GM12878 (cell line): ENCODE results near the gene CHTOP. TPM values are rescaled to one million over a fixed set of nuclear protein-coding genes. Genes with fewer than 3 reads are reported as not detected.

Experiments used
- ATAC-seq: fragments of 200-7000 bp; cut with Tn5 transposase; 3 replicates; pipeline ENCODE4 v1.9.1; 2020; ENCODE audit warnings: mild to moderate bottlenecking, moderate library complexity
- BruUV-seq: library from RNA; stranded (reverse); fragments of 400-500 nt; replicated peaks from 2 replicates; lab custom pipeline; 2021; lab: Mats Ljungman, UMichigan
- CTCF ChIA-PET: fragments of 300-600 bp; sonication (Branson Sonifier 250); formaldehyde crosslinking; extraction: SDS; loops from one replicate; lab custom pipeline; 2021; ENCODE audit warnings: inconsistent platforms; lab: Yijun Ruan, JAX
- POLR2A ChIA-PET: fragments of 350-600 bp; formaldehyde crosslinking; extraction: SDS; loops from one replicate; lab custom pipeline; 2021; ENCODE audit warnings: inconsistent platforms; lab: Charles Lee
- RAD21 ChIA-PET: fragments of 300-600 bp; sonication (Branson Sonifier 250); formaldehyde crosslinking; loops from one replicate; lab custom pipeline; 2023; ENCODE audit warnings: antibody characterized with exemption; ENCODE audit not compliant: unreplicated experiment; lab: Charles Lee
- SMC1A ChIA-PET: fragments of 300-600 bp; sonication (Branson Sonifier 250); formaldehyde crosslinking; loops from one replicate; lab custom pipeline; 2023; ENCODE audit not compliant: unreplicated experiment, uncharacterized antibody; lab: Charles Lee
- DNase-seq: peaks from one replicate; pipeline ENCODE4 v3.0.0-alpha.2; 2011; ENCODE audit warnings: low read depth, low spot score
- FAIRE-seq: peaks from 3 replicates; lab custom pipeline; 2011; peaks lifted over from hg19 to GRCh38; lab: Jason Lieb, UNC
- H2AFZ ChIP-seq: 2 replicates; pipeline ENCODE4 v1.6.0; 2011; ENCODE audit warnings: low read depth, low read length, control low read depth; ENCODE audit not compliant: control insufficient read depth
- H3K27ac ChIP-seq: 2 replicates; pipeline ENCODE4 v1.5.1; 2011; ENCODE audit warnings: control low read depth; ENCODE audit not compliant: control insufficient read depth, insufficient read depth
- H3K27me3 ChIP-seq, 2 experiments: replicated peaks in 1 of 2; 2 replicates each; pipeline versions ENCODE4 v1.6.0 to v1.6.1; 2011; ENCODE audit warnings: low read length in 1 of 2; ENCODE audit not compliant: control insufficient read depth in 2 of 2, insufficient read depth in 2 of 2
- H3K36me3 ChIP-seq, 2 experiments: 2 replicates each; pipeline ENCODE4 v1.5.1; 2011; ENCODE audit warnings: low read length in 1 of 2; ENCODE audit not compliant: control insufficient read depth in 2 of 2, insufficient read depth in 2 of 2
- H3K4me1 ChIP-seq: 2 replicates; pipeline ENCODE4 v1.6.1; 2011; ENCODE audit warnings: mild to moderate bottlenecking, low read length, moderate library complexity, mixed read lengths; ENCODE audit not compliant: control insufficient read depth, insufficient read depth
- H3K4me2 ChIP-seq: 2 replicates; pipeline ENCODE4 v1.6.0; 2011; ENCODE audit warnings: control low read depth; ENCODE audit not compliant: control insufficient read depth, insufficient read depth
- H3K4me3 ChIP-seq: fragments of 200-600 bp; sonication (generic); 2 replicates; pipeline ENCODE4 v1.5.1; 2016
- H3K79me2 ChIP-seq: 2 replicates; pipeline ENCODE4 v1.6.0; 2011; ENCODE audit warnings: low read length; ENCODE audit not compliant: control insufficient read depth, insufficient read depth
- H3K9ac ChIP-seq: 2 replicates; pipeline ENCODE4 v1.8.0; 2011; ENCODE audit warnings: low read length, control low read depth, mixed read lengths; ENCODE audit not compliant: control insufficient read depth, insufficient read depth
- H3K9me3 ChIP-seq: replicated peaks from 3 replicates; pipeline ENCODE4 v1.5.1; 2011; ENCODE audit warnings: mild to moderate bottlenecking, low read length; ENCODE audit not compliant: control insufficient read depth, insufficient read depth
- H4K20me1 ChIP-seq: 2 replicates; pipeline ENCODE4 v1.6.0; 2011; ENCODE audit not compliant: control insufficient read depth, insufficient read depth
- BHLHE40 ChIP-seq, 2 experiments: fragments of 450-650 bp in 1 of 2; IDR thresholded peaks; 2 replicates each; pipeline ENCODE4 v1.6.1; 2011 to 2017; ENCODE audit warnings: low read depth in 2 of 2, borderline replicate concordance in 1 of 2, improper control_type of control experiment in 1 of 2, low read length in 1 of 2, mild to moderate bottlenecking in 1 of 2
- EED ChIP-seq: sonication (generic); IDR thresholded peaks from 2 replicates; pipeline ENCODE4 v1.6.1; 2016; ENCODE audit warnings: antibody characterized with exemption, low read depth
- KAT2A ChIP-seq: conservative IDR thresholded peaks from 2 replicates; pipeline ENCODE4 v1.6.1; 2011; ENCODE audit warnings: low read depth, low read length; ENCODE audit not compliant: control insufficient read depth
- KLF5 ChIP-seq: fragments of 450-650 bp; IDR thresholded peaks from 2 replicates; pipeline ENCODE4 v1.6.1; 2014; ENCODE audit warnings: mild to moderate bottlenecking; ENCODE audit not compliant: partially characterized antibody
- LARP7 ChIP-seq: fragments of 450-650 bp; IDR thresholded peaks from 2 replicates; pipeline ENCODE4 v1.6.1; 2017; ENCODE audit warnings: mild to moderate bottlenecking
- MTA2 ChIP-seq: fragments of 450-650 bp; IDR thresholded peaks from 2 replicates; pipeline ENCODE4 v1.6.1; 2016; ENCODE audit warnings: low read depth, mild to moderate bottlenecking, moderate library complexity
- RAD51 ChIP-seq: fragments of 450-650 bp; IDR thresholded peaks from 2 replicates; pipeline ENCODE4 v1.6.1; 2016; ENCODE audit warnings: moderate library complexity, mild to moderate bottlenecking, inconsistent platforms
- RBBP5 ChIP-seq: fragments of 200-600 bp; sonication (generic); conservative IDR thresholded peaks from 2 replicates; pipeline ENCODE4 v1.6.1; 2016
- SMC3 ChIP-seq: IDR thresholded peaks from 2 replicates; pipeline ENCODE4 v1.6.1; 2011; ENCODE audit warnings: low read length, improper control_type of control experiment, borderline replicate concordance
- SUPT20H ChIP-seq: IDR thresholded peaks from 2 replicates; pipeline ENCODE4 v1.6.1; 2011; ENCODE audit warnings: low read depth, mild to moderate bottlenecking, low read length, moderate library complexity, borderline replicate concordance; ENCODE audit not compliant: control insufficient read depth
- TAF1 ChIP-seq: IDR thresholded peaks from 2 replicates; pipeline ENCODE4 v1.6.1; 2011; ENCODE audit warnings: mild to moderate bottlenecking, low read depth, low read length, borderline replicate concordance
- TBL1XR1 ChIP-seq: IDR thresholded peaks from 2 replicates; pipeline ENCODE4 v1.6.1; 2012; ENCODE audit warnings: low read depth, low read length, improper control_type of control experiment
- ZBTB40 ChIP-seq: fragments of 450-650 bp; IDR thresholded peaks from 2 replicates; pipeline ENCODE4 v1.6.1; 2016; ENCODE audit warnings: mild to moderate bottlenecking, moderate library complexity, borderline replicate concordance
- ZZZ3 ChIP-seq: IDR thresholded peaks from 2 replicates; pipeline ENCODE4 v1.6.1; 2011; ENCODE audit warnings: low read depth; ENCODE audit not compliant: control insufficient read depth, insufficient read length
- WGBS: methylation state at CpG from one replicate; pipeline ENCODE4 v1.1.6; 2016; ENCODE audit warnings: low lambda C conversion rate; ENCODE audit not compliant: insufficient replicate concordance, insufficient coverage; ENCODE audit errors: missing lambda C conversion rate; 5-methylcytosine and 5-hydroxymethylcytosine counted together
- in situ Hi-C: fragments of 300-500 bp; cut with MboI; formaldehyde crosslinking; loops from 9 replicates; pipeline ENCODE4 v1.14.3; 2018; ENCODE audit warnings: mixed read lengths
- intact Hi-C: fragments of 100-400 bp; cut with micrococcal nuclease; formaldehyde crosslinking; loops from one replicate; pipeline ENCODE4 v1.14.2; 2022; ENCODE audit not compliant: unreplicated experiment
- polyA plus RNA-seq, 11 experiments: library from polyadenylated mRNA; depleted of rRNA in 4 of 11; unstranded in 6 of 11; stranded (reverse) in 5 of 11; fragments of >200 nt; fragmentation: Nextera tagmentation in 4 of 11; fragmentation: Illumina TruSeq in 1 of 11; extraction: Ambion mirVana in 4 of 11; extraction: Trizol in 1 of 11; gene quantifications; 1 replicate in 1 of 11; 2 replicates in 10 of 11; pipeline versions ENCODE4 v1.2.1 to v1.2.3, GENCODE V29; 2011 to 2016; ENCODE audit warnings: inconsistent platforms in 2 of 11, missing spikeins in 2 of 11, low read depth in 1 of 11
- total RNA-seq, 4 experiments: library from RNA; depleted of rRNA in 3 of 4; stranded (reverse); fragments of >200 nt in 3 of 4; fragmentation: Illumina TruSeq in 1 of 4; extraction: Trizol in 1 of 4; gene quantifications; 2 replicates each; pipeline versions ENCODE4 v1.2.1 to v1.2.3, GENCODE V29; 2013 to 2021

The CHTOP gene
- total and polyA plus RNA-seq, 10 of the 15 experiments (the other 5 are each of a cell fraction or from before 2014, with no cell fraction given) = 8.4 to 93.8 (median 52.3) TPM

GRCh38 chr1:153682730-153683129, 48.9 kb downstream of the CHTOP start:
- 65% methylated on average over 7 of the region's 7 CpGs for WGBS
- BruUV-seq = no TSS peak
- in situ Hi-C loops (no loop called here), intact Hi-C loops (no loop called here)
- no peaks in the 10 kb centered on the region; the same call in 2 of the 3 replicates for H3K9me3 ChIP-seq
- peaks cover 16% of the 10 kb centered on the region for H3K4me1 ChIP-seq
- ChIA-PET SMC1A (no interaction called here), CTCF (no interaction called here), POLR2A (no interaction called here)
- H4K20me1 ChIP-seq = no peaks in the 10 kb centered on the region; the same call in 1 of the 2 replicates
- FAIRE-seq = no peak
- no peak for ATAC-seq
- no peak overlapping the region for H3K4me2 ChIP-seq
- TF ChIP-seq SMC3 = no peak
- TF ChIP-seq RBBP5 = no peak
- TF ChIP-seq BHLHE40 (IDR thresholded peaks at IDR 0.05; ENCODE audit: borderline replicate concordance in 1 of 2, low read depth in 2 of 2, low read length in 1 of 2) = no peak
- TF ChIP-seq EED = no peak
- no peak for TF ChIP-seq TBL1XR1
- TF ChIP-seq TAF1 = no peak
- TF ChIP-seq KAT2A = no peak
- TF ChIP-seq SUPT20H = no peak
- TF ChIP-seq ZZZ3 = no peak
- TF ChIP-seq KLF5 = no peak
- TF ChIP-seq MTA2 = no peak
- TF ChIP-seq RAD51 = no peak
- TF ChIP-seq LARP7 = no peak
- TF ChIP-seq ZBTB40 = no peak
- TF ChIP-seq, all 136 proteins: peak for 0
- Histone ChIP-seq H3K79me2 (no peaks in the 10 kb centered on the region), H3K9ac (no peak overlapping the region), H3K27me3 (peaks cover 14 to 25% of the 10 kb centered on the region in 2 experiments), H3K27ac (no peak overlapping the region), H2AFZ (no peak overlapping the region), H3K36me3 (no peaks in the 10 kb centered on the region), H3K4me3 (no peak overlapping the region)
- no peak for DNase-seq
- RAD21 ChIA-PET = no interaction called here
